ENCODE results near the gene CCDC188. TPM values are rescaled to one million over a fixed set of nuclear protein-coding genes. Genes with fewer than 3 reads are reported as not detected.
A peak's percentile ranks its signal among the peaks of the same experiment; 100 is the strongest.

CCDC188 gene
- total RNA-seq, 3 donors from 2014 or later (not counting 1 experiment from before 2014, with no cell fraction given): 0.64 TPM; not detected in 2

DNA sequence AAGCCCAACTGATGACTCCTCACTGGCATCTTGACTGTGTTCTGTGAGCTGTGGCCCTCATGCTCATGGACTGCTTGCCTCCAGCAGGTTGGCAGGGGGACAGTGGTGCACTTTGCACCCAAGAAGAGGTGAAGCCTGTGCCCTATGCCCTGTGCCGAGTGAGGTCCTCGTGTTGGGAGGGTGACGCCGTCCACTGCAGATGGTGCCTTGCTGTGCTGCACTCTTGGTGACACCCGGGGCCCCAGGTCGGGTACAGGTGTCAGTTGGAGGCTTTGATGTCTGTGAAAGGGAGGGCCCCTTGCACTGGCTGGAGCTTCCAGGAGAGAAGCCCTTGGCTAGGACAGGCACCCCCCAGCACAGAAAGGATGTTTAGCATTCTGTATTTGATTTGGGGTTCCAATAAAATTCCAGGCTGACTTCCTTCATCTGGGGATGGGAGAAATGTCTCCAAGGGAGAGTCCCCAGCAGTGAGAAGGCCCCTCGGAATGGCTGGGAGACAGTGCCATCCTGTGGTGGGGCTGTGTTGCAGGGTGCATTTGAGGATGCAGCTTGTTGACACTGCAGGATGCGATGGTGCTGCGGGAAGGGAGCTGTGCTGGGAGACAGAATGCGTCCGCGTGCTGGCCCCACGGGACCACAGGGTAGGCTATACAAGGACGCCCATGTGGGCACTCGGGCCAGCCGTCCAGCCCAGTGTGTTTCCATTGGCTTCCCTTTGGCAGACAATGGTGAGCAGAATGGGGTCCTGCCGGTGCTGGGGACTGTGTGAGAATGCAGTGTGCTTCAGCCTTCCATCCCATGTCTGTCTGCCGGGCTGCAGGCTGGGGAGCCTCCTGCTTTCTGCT, 21.7 kb downstream of the CCDC188 start:
- no peaks in the 10 kb centered on the region for H3K27me3 Mint-ChIP-seq (ENCODE audit: low read depth in 2 of 2)
- no peaks in the 10 kb centered on the region for H3K36me3 Mint-ChIP-seq
- TF ChIP-seq, protein P1, sequence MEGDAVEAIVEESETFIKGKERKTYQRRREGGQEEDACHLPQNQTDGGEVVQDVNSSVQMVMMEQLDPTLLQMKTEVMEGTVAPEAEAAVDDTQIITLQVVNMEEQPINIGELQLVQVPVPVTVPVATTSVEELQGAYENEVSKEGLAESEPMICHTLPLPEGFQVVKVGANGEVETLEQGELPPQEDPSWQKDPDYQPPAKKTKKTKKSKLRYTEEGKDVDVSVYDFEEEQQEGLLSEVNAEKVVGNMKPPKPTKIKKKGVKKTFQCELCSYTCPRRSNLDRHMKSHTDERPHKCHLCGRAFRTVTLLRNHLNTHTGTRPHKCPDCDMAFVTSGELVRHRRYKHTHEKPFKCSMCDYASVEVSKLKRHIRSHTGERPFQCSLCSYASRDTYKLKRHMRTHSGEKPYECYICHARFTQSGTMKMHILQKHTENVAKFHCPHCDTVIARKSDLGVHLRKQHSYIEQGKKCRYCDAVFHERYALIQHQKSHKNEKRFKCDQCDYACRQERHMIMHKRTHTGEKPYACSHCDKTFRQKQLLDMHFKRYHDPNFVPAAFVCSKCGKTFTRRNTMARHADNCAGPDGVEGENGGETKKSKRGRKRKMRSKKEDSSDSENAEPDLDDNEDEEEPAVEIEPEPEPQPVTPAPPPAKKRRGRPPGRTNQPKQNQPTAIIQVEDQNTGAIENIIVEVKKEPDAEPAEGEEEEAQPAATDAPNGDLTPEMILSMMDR (IDR thresholded peaks at IDR 0.05): peak; percentile 12
- H3K9me3 Mint-ChIP-seq: no peaks in the 10 kb centered on the region
- peaks cover 2 to 27% of the 10 kb centered on the region in 2 donors for H3K4me1 Mint-ChIP-seq
- peak overlapping the region; percentile 53 for H3K4me3 Mint-ChIP-seq
- H3K27ac Mint-ChIP-seq: no peak overlapping the region
- Histone ChIP-seq H3K27me3 (ENCODE audit: control insufficient read depth, insufficient read depth, low read length) (no peaks in the 10 kb centered on the region), H3K4me1 (ENCODE audit: control insufficient read depth, insufficient read depth, low read length) (peaks cover 36% of the 10 kb centered on the region), H3K9me3 (ENCODE audit: control insufficient read depth, insufficient read depth, low read length) (no peaks in the 10 kb centered on the region), H3K36me3 (ENCODE audit: control insufficient read depth, insufficient read depth, low read length) (peaks cover 16% of the 10 kb centered on the region), H3K4me3 (ENCODE audit: low read length) (no peak overlapping the region), H3K27ac (ENCODE audit: low read length) (no peak overlapping the region)
- ATAC-seq (no peak), DNase-seq (peak in 1 of 2 donors; percentile 77)
- intact Hi-C loops (cut with micrococcal nuclease): loop anchor here (5.0 kb wide), 1 partner anchor 157 kb away; no protein-coding TSS in a partner anchor
- WGBS (ENCODE audit: insufficient coverage): 52% methylated on average over 18 of the region's 18 CpGs

DNA sequence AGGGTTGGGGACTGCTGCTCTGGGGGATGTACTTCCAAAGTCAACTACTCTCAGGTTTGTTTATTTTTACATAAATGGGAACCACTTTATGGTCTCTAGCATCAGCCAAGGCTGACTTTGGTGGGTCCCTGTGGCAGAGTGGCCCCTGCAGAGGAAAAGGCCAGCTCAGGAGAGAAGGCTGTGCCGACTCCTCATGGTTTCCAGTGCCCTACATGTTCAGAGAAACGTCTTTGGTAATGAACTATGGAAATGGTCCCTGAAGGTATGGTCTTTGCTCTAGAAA, 22.3 kb downstream of the CCDC188 start:
- H3K4me1 Mint-ChIP-seq: peaks cover 7 to 27% of the 10 kb centered on the region in 2 donors
- no peaks in the 10 kb centered on the region for H3K9me3 Mint-ChIP-seq
- TF ChIP-seq, protein P1 (IDR thresholded peaks at IDR 0.05): no peak
- DNase-seq (no peak), ATAC-seq (no peak)
- Histone ChIP-seq H3K9me3 (ENCODE audit: control insufficient read depth, insufficient read depth, low read length) (no peaks in the 10 kb centered on the region), H3K36me3 (ENCODE audit: control insufficient read depth, insufficient read depth, low read length) (peaks cover 19% of the 10 kb centered on the region), H3K27ac (ENCODE audit: low read length) (no peak overlapping the region), H3K4me3 (ENCODE audit: low read length) (no peak overlapping the region), H3K27me3 (ENCODE audit: control insufficient read depth, insufficient read depth, low read length) (no peaks in the 10 kb centered on the region), H3K4me1 (ENCODE audit: control insufficient read depth, insufficient read depth, low read length) (peaks cover 36% of the 10 kb centered on the region)
- intact Hi-C loops (cut with micrococcal nuclease): loop anchor here (5.0 kb wide), 1 partner anchor 156 kb away; no protein-coding TSS in a partner anchor
- no peak overlapping the region for H3K27ac Mint-ChIP-seq
- no peaks in the 10 kb centered on the region for H3K36me3 Mint-ChIP-seq
- WGBS (ENCODE audit: insufficient coverage): 81% methylated on average over 2 of the region's 2 CpGs
- H3K27me3 Mint-ChIP-seq (ENCODE audit: low read depth in 2 of 2): no peaks in the 10 kb centered on the region
- H3K4me3 Mint-ChIP-seq: no peak overlapping the region

DNA sequence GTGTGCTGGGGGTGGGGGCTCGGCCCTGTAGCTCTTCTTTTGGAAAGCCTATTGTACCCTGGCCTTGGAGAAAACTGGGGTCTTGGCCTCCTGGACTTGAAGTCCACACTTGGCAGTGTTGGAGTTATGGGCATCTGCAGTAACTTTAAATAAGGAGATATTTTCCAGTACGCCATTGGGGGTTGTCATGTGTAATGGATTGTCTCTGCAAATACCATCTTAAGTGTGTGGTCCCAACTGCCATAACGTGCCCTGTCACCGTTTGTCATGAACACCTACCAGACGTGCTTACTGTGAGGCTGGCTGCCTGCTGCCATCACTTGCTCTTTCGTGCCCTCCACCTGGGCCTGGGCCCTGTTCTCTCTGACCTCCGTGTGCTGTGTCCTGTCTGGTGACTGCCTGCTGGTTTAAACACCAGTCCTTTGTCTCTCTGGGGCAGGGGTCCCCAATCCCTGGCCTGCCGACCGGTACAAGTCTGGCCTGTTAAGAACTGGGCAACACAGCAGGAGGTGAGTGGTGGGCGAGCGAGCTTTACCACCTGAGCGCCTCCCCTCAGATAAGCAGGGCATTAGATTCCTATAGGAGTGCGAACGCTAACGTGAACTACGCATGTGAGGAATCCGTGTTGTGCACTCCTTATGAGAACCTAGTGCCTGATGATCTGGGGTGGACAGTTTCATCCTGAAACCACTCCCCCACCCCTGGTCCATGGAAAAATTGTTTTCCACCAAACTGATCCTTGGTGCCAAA, 22.8 kb downstream of the CCDC188 start:
- no peak overlapping the region for H3K27ac Mint-ChIP-seq

More for the DNA sequence above, 22.8 kb downstream of the CCDC188 start:
- H3K36me3 ChIP-seq (ENCODE audit: control insufficient read depth, insufficient read depth, low read length): peaks cover 19% of the 10 kb centered on the region
- no peaks in the 10 kb centered on the region for H3K9me3 ChIP-seq (ENCODE audit: control insufficient read depth, insufficient read depth, low read length)
- 93% methylated on average over 17 of the region's 17 CpGs for WGBS (ENCODE audit: insufficient coverage)
- intact Hi-C loops (cut with micrococcal nuclease): loop anchor here (5.0 kb wide), 1 partner anchor 156 kb away; no protein-coding TSS in a partner anchor
- H3K4me1 ChIP-seq (ENCODE audit: control insufficient read depth, insufficient read depth, low read length): peaks cover 35% of the 10 kb centered on the region
- no peak for ATAC-seq
- no peak overlapping the region for H3K4me3 Mint-ChIP-seq
- H3K27ac ChIP-seq (ENCODE audit: low read length): no peak overlapping the region
- H3K4me3 ChIP-seq (ENCODE audit: low read length): no peak overlapping the region
- no peaks in the 10 kb centered on the region for H3K27me3 ChIP-seq (ENCODE audit: control insufficient read depth, insufficient read depth, low read length)
- H3K9me3 Mint-ChIP-seq: no peaks in the 10 kb centered on the region
- TF ChIP-seq, protein P1 (IDR thresholded peaks at IDR 0.05): no peak
- peaks cover 12 to 27% of the 10 kb centered on the region in 2 donors for H3K4me1 Mint-ChIP-seq
- no peaks in the 10 kb centered on the region for H3K27me3 Mint-ChIP-seq (ENCODE audit: low read depth in 2 of 2)
- no peak for DNase-seq
- no peaks in the 10 kb centered on the region for H3K36me3 Mint-ChIP-seq

Data from natural killer cell (primary cell).